OCI-LY7 (cell line): ENCODE measurements around the gene RSAD2. TPM values are rescaled to one million over a fixed set of nuclear protein-coding genes. Genes with fewer than 3 reads are reported as not detected.

Experiments
- BruUV-seq: library from RNA; stranded (reverse); fragments of 400-500 nt; replicated peaks from 2 replicates; lab custom pipeline; 2021; lab: Mats Ljungman, UMichigan
- CTCF ChIA-PET: fragments of 300-600 bp; sonication (Branson Sonifier 250); formaldehyde crosslinking; loops from one replicate; lab custom pipeline; 2022; ENCODE audit warnings: antibody characterized with exemption; ENCODE audit not compliant: unreplicated experiment; lab: Charles Lee
- POLR2A ChIA-PET: fragments of 300-600 bp; sonication (Branson Sonifier 250); formaldehyde crosslinking; loops from one replicate; lab custom pipeline; 2022; ENCODE audit warnings: antibody characterized with exemption; lab: Charles Lee
- DNase-seq: peaks from one replicate; pipeline ENCODE4 v3.0.0-alpha.2; 2015; ENCODE audit warnings: low spot score
- H2AFZ ChIP-seq: fragments of 200-600 bp; sonication (generic), shearing (Covaris generic); 2 replicates; pipeline ENCODE4 v1.6.1; 2014; ENCODE audit warnings: mild to moderate bottlenecking, antibody characterized with exemption, low read length, moderate library complexity
- H3K27ac ChIP-seq: fragments of 200-600 bp; sonication (generic); 2 replicates; pipeline ENCODE4 v1.5.1; 2014; ENCODE audit warnings: mixed run types, low read depth, mild to moderate bottlenecking, moderate library complexity, low read length, inconsistent platforms; ENCODE audit not compliant: poor library complexity, severe bottlenecking
- H3K36me3 ChIP-seq: fragments of 200-600 bp; sonication (generic); 2 replicates; pipeline ENCODE4 v1.6.1; 2014; ENCODE audit warnings: mild to moderate bottlenecking, antibody characterized with exemption, low read length, moderate library complexity, mixed read lengths; ENCODE audit not compliant: insufficient read depth
- H3K4me1 ChIP-seq: fragments of 200-600 bp; sonication (generic); 2 replicates; pipeline ENCODE4 v1.5.1; 2014; ENCODE audit warnings: mild to moderate bottlenecking, low read length; ENCODE audit not compliant: insufficient read depth, poor library complexity, severe bottlenecking
- H3K4me2 ChIP-seq: fragments of 200-600 bp; sonication (generic); 2 replicates; pipeline ENCODE4 v1.6.1; 2014; ENCODE audit warnings: mild to moderate bottlenecking, low read length
- H3K4me3 ChIP-seq: fragments of 200-600 bp; sonication (generic); 2 replicates; pipeline ENCODE4 v1.5.1; 2014; ENCODE audit warnings: mild to moderate bottlenecking, low read depth, low read length; ENCODE audit not compliant: poor library complexity, severe bottlenecking
- H3K79me2 ChIP-seq: fragments of 200-600 bp; sonication (generic); 2 replicates; pipeline ENCODE4 v1.6.1; 2016; ENCODE audit warnings: low read depth, mild to moderate bottlenecking, low read length, moderate library complexity, mixed read lengths; ENCODE audit not compliant: insufficient read depth
- H3K9me2 ChIP-seq: fragments of 200-600 bp; sonication (generic); 2 replicates; pipeline ENCODE4 v1.6.1; 2016; ENCODE audit warnings: mild to moderate bottlenecking, low read length, mixed read lengths; ENCODE audit not compliant: insufficient read depth
- H3K9me3 ChIP-seq: fragments of 200-600 bp; sonication (generic); 2 replicates; pipeline ENCODE4 v1.6.1; 2014; ENCODE audit warnings: mild to moderate bottlenecking, mixed run types, low read length, mixed read lengths
- H4K20me1 ChIP-seq: fragments of 200-600 bp; sonication (generic); 2 replicates; pipeline ENCODE4 v1.6.1; 2014; ENCODE audit warnings: mild to moderate bottlenecking, antibody characterized with exemption, low read length, moderate library complexity, mixed read lengths; ENCODE audit not compliant: insufficient read depth
- EZH2phosphoT487 ChIP-seq: fragments of 200-600 bp; sonication (generic); IDR thresholded peaks from 2 replicates; pipeline ENCODE4 v1.6.1; 2018; ENCODE audit warnings: low read depth, borderline replicate concordance, mild to moderate bottlenecking, mixed run types, antibody characterized with exemption, low read length, moderate library complexity, mixed read lengths
- intact Hi-C: fragments of 100-400 bp; cut with micrococcal nuclease; formaldehyde crosslinking; loops from one replicate; pipeline ENCODE4 v1.10.0; 2022; ENCODE audit not compliant: unreplicated experiment
- total RNA-seq, 2 experiments: library from RNA; depleted of rRNA in 1 of 2; stranded (reverse); fragments of >200 nt in 1 of 2; shearing (Covaris generic) in 1 of 2; gene quantifications; 2 replicates each; pipeline ENCODE4 v1.2.3, GENCODE V29; 2014 to 2022
- TF ChIP-seq, protein P1 (sequence below): fragments of 200-600 bp; sonication (generic); conservative IDR thresholded peaks from 2 replicates; pipeline ENCODE4 v1.5.1; 2014; ENCODE audit warnings: mild to moderate bottlenecking, antibody characterized with exemption, low read length, moderate library complexity, mixed read lengths

RSAD2 gene
- total RNA-seq, 2 experiments from 2014 or later, result not detected

- Histone ChIP-seq H3K4me1 (no peaks in the 10 kb centered on the region), H3K9me3 (no peaks in the 10 kb centered on the region), H3K36me3 (no peaks in the 10 kb centered on the region), H4K20me1 (no peaks in the 10 kb centered on the region), H3K4me3 (no peak overlapping the region), H3K79me2 (no peaks in the 10 kb centered on the region), H3K27ac (no peak overlapping the region), H3K9me2 (no peaks in the 10 kb centered on the region), H3K4me2 (no peak overlapping the region), H2AFZ (no peak overlapping the region)
- ChIA-PET POLR2A (interaction anchor here (0.7 kb wide), 1 partner anchor 105 kb away, joined by 3 read pairs; no protein-coding TSS in a partner anchor), CTCF (no interaction called here)
- no TSS peak for BruUV-seq
- no peak for DNase-seq
- no peak for TF ChIP-seq EZH2phosphoT487
- TF ChIP-seq, protein P1, sequence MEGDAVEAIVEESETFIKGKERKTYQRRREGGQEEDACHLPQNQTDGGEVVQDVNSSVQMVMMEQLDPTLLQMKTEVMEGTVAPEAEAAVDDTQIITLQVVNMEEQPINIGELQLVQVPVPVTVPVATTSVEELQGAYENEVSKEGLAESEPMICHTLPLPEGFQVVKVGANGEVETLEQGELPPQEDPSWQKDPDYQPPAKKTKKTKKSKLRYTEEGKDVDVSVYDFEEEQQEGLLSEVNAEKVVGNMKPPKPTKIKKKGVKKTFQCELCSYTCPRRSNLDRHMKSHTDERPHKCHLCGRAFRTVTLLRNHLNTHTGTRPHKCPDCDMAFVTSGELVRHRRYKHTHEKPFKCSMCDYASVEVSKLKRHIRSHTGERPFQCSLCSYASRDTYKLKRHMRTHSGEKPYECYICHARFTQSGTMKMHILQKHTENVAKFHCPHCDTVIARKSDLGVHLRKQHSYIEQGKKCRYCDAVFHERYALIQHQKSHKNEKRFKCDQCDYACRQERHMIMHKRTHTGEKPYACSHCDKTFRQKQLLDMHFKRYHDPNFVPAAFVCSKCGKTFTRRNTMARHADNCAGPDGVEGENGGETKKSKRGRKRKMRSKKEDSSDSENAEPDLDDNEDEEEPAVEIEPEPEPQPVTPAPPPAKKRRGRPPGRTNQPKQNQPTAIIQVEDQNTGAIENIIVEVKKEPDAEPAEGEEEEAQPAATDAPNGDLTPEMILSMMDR, result no peak
- intact Hi-C loops, result no loop called here
Measured at GRCh38 chr2:6881516-6881915, 3.9 kb downstream of the RSAD2 start.

GRCh38 chr2:6883448-6884122, 6.0 kb downstream of the RSAD2 start:
- ChIA-PET POLR2A (interaction anchor here (0.6 kb wide), 1 partner anchor 12 kb away, joined by 3 read pairs; no protein-coding TSS in a partner anchor), CTCF (no interaction called here)
- H3K4me1 ChIP-seq, result no peaks in the 10 kb centered on the region
- H3K36me3 ChIP-seq, result no peaks in the 10 kb centered on the region
- intact Hi-C loops, result no loop called here
- no peak overlapping the region for H3K27ac ChIP-seq
- H3K4me2 ChIP-seq, result no peak overlapping the region
- no peak overlapping the region for H3K4me3 ChIP-seq
- H2AFZ ChIP-seq, result no peak overlapping the region
- no TSS peak for BruUV-seq
- H3K9me3 ChIP-seq, result no peaks in the 10 kb centered on the region
- no peaks in the 10 kb centered on the region for H3K79me2 ChIP-seq
- no peaks in the 10 kb centered on the region for H4K20me1 ChIP-seq
- TF ChIP-seq, protein P1, result no peak
- no peak for TF ChIP-seq EZH2phosphoT487
- H3K9me2 ChIP-seq, result no peaks in the 10 kb centered on the region
- no peak for DNase-seq

DNA sequence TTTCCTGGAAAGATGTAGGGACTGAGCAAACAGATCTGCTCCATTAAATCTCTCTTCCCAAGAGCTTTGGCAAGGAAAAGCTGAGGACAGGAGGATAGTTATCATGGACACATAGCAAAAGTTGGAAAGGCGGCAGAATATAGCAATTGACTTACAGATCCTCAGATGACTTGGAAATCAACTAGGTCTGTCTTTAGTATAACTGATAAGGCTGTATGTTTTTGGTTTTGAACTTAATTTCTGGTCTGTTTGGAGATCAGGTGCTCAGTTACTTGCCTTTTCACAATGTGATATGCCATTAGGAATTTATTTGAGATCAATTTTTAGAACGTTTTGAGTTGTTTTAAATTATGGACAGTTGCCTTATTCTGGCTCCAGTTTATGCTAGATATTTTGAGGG, 8.0 kb downstream of the RSAD2 start:
- Histone ChIP-seq H3K36me3 (no peaks in the 10 kb centered on the region), H3K4me3 (no peak overlapping the region), H3K79me2 (no peaks in the 10 kb centered on the region), H3K4me2 (no peak overlapping the region), H2AFZ (no peak overlapping the region), H3K9me2 (no peaks in the 10 kb centered on the region), H4K20me1 (no peaks in the 10 kb centered on the region), H3K9me3 (no peaks in the 10 kb centered on the region), H3K4me1 (no peaks in the 10 kb centered on the region), H3K27ac (no peak overlapping the region)
- TF ChIP-seq EZH2phosphoT487, result no peak
- TF ChIP-seq, protein P1, result no peak
- ChIA-PET CTCF (no interaction called here), POLR2A (interaction anchor here (0.6 kb wide), 1 partner anchor 54 kb away, joined by 3 read pairs; no protein-coding TSS in a partner anchor)
- intact Hi-C loops, result no loop called here
- BruUV-seq, result no TSS peak
- DNase-seq, result no peak
